Measurements from ENCODE around the gene NDUFV3. TPM values are rescaled to one million over a fixed set of nuclear protein-coding genes. Genes with fewer than 3 reads are reported as not detected.

Gene NDUFV3
- total and polyA plus RNA-seq, 2 donors (not counting 3 experiments of a cell fraction or from before 2014, with no cell fraction given) = 13.4 to 45.7 TPM

DNA sequence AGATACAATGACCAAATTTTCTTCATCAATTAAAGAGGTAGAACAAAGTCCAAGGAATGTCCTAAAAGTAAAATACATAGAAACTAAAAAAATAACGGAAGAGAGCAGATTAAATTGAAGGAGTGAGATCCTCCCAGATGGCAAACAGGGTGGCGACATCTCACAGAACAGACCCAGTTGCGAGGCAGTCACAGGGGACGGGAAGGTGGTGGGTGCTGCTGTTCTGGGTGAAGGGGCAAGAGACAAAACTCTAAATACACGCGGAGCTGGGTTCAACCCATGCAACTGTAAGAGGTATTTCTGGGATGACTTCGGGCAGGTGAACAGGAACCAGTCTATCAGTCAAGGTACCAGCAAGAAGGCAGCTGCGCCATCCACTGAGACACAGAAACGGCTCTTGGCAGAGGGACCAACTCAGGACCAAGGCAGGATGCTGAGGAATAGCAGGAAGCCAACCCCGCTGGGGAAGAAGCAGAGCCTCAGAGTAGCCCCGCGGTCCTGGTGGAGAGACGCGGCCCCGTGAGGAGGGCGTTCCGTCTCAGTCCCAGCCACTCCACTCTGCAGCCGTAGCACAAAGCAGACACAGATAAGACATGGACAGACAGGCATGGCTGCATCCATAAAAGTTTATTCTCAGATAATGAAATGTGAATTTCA lies 45.9 kb upstream of the NDUFV3 start:
- Histone ChIP-seq H3K36me3 (ENCODE audit: control insufficient read depth in 2 of 2, extremely low read depth in 1 of 2, insufficient read depth in 2 of 2, low read length in 2 of 2) (peaks cover 7 to 37% of the 10 kb centered on the region in 2 experiments), H3K4me1 (ENCODE audit: control insufficient read depth, extremely low read depth, insufficient read depth, low read length) (no peaks in the 10 kb centered on the region), H3K27me3 (ENCODE audit: control insufficient read depth in 2 of 2, insufficient read depth in 2 of 2, low read length in 2 of 2) (no peaks in the 10 kb centered on the region), H3K27ac (ENCODE audit: insufficient read depth, low read depth, low read length) (no peak overlapping the region), H4K20me1 (replicated peaks; ENCODE audit: control insufficient read depth, extremely low read depth, insufficient read depth, low read length) (no peaks in the 10 kb centered on the region), H3K9me3 (replicated peaks; ENCODE audit: control insufficient read depth, insufficient read depth, low read length) (no peaks in the 10 kb centered on the region), H3K9ac (replicated peaks; ENCODE audit: extremely low read depth, insufficient read depth, low read length) (no peak overlapping the region), H3K9me1 (replicated peaks; ENCODE audit: control insufficient read depth, extremely low read depth, insufficient read depth, low read length) (no peaks in the 10 kb centered on the region), H3K4me2 (ENCODE audit: insufficient read depth, low read length) (no peak overlapping the region), H3K79me2 (ENCODE audit: control insufficient read depth, insufficient read depth, low read length) (peaks cover 36% of the 10 kb centered on the region), H3K4me3 (replicated peaks in 1 of 3; ENCODE audit: insufficient read depth in 1 of 3, low read depth in 1 of 3, low read length in 3 of 3) (no peak overlapping the region), H2AFZ (ENCODE audit: low read depth, low read length) (no peak overlapping the region)
- POLR2A ChIA-PET = no interaction called here
- no peak for DNase-seq (ENCODE audit: low read depth, low spot score)
- FAIRE-seq = no peak
- intact Hi-C loops (cut with micrococcal nuclease) = no loop called here
- dilution Hi-C loops (cut with MboI; ENCODE audit: extremely low pct_ligation_motif_present, low sequenced_read_pairs) = no loop called here
- TF ChIP-seq EZH2 (IDR thresholded peaks at IDR 0.05; ENCODE audit: borderline replicate concordance, low read depth, low read length, severe bottlenecking) (no peak), JUN (IDR thresholded peaks at IDR 0.05; ENCODE audit: borderline replicate concordance, insufficient read depth, insufficient read length, low read depth) (no peak), CTCF (IDR thresholded peaks at IDR 0.05; ENCODE audit: extremely low read depth in 1 of 2, insufficient read depth in 1 of 2, low read depth in 1 of 2, low read length in 2 of 2) (no peak), GATA2 (IDR thresholded peaks at IDR 0.05; ENCODE audit: insufficient read depth, insufficient read length, low read depth, low read length) (no peak), MYC (IDR thresholded peaks at IDR 0.05; ENCODE audit: low read depth, low read length) (no peak), FOS (IDR thresholded peaks at IDR 0.05; ENCODE audit: borderline replicate concordance, insufficient read depth, low read length) (no peak), POLR2AphosphoS5 (IDR thresholded peaks at IDR 0.05; ENCODE audit: insufficient read depth, low read depth, low read length) (no peak), POLR2A (IDR thresholded peaks at IDR 0.05; ENCODE audit: low read depth, low read length) (no peak)
- TF ChIP-seq, protein P1, sequence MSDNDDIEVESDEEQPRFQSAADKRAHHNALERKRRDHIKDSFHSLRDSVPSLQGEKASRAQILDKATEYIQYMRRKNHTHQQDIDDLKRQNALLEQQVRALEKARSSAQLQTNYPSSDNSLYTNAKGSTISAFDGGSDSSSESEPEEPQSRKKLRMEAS (IDR thresholded peaks at IDR 0.05; ENCODE audit: insufficient read depth, insufficient read length) = no peak
- no TSS peak for BruUV-seq (replicated peaks)
- CTCF ChIA-PET = no interaction called here
